GM10266 (cell line): ENCODE measurements around the gene COL7A1.
"Not testable (repeated sequence)": the region's sequence is repeated elsewhere in the genome, so short reads cannot be mapped to it uniquely, and the experiment has no call there.

Source experiments
- DNase-seq: peaks from one replicate; pipeline ENCODE4 v3.0.0; 2012; ENCODE audit errors: extremely low spot score
- TF ChIP-seq, protein P1 (sequence below): IDR thresholded peaks from 2 replicates; pipeline ENCODE4 v1.5.1; 2012; ENCODE audit warnings: mild to moderate bottlenecking, low read depth; ENCODE audit not compliant: control insufficient read depth, insufficient read depth; ENCODE audit errors: missing control alignments

COL7A1 gene

DNA sequence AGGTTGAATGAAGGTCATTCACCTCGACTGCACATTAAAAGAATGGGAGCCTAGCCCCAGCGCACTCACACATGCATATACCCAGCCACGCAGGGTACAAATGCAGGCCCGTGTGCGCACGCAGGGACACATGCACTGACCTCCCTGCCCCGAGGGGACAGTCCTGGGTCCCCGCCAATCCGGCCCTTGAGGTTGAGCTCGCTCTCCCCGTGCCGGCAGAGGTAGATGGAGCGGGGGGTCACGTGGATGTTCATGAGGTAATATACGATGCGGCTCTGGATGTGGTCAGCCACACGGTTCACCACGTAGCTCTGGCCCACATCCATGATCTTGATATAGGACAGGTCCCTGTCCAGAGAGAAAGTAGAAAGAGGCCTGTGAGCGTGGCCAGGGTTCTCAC, 59.0 kb downstream of the COL7A1 start:
- TF ChIP-seq, protein P1, sequence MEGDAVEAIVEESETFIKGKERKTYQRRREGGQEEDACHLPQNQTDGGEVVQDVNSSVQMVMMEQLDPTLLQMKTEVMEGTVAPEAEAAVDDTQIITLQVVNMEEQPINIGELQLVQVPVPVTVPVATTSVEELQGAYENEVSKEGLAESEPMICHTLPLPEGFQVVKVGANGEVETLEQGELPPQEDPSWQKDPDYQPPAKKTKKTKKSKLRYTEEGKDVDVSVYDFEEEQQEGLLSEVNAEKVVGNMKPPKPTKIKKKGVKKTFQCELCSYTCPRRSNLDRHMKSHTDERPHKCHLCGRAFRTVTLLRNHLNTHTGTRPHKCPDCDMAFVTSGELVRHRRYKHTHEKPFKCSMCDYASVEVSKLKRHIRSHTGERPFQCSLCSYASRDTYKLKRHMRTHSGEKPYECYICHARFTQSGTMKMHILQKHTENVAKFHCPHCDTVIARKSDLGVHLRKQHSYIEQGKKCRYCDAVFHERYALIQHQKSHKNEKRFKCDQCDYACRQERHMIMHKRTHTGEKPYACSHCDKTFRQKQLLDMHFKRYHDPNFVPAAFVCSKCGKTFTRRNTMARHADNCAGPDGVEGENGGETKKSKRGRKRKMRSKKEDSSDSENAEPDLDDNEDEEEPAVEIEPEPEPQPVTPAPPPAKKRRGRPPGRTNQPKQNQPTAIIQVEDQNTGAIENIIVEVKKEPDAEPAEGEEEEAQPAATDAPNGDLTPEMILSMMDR = no peak
- no peak for DNase-seq

DNA sequence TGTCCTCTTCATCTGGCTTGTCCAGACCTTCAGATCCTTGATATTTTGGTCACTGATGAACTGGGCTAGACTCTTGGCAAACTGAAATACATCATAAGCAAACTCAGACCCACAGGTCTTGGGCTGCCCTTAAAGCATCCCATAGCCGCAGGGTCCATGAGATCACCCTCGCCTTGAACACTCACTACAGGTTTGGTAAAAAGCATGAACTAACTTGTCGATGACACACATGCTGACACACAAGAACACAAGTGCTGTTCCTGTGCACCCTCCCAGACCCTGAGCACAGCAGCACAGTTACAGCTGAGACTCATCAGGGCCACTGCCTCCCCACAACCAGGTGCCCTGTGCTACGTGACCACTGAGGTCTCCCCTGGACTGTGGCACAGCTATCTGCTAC, 59.6 kb downstream of the COL7A1 start:
- no peak for DNase-seq
- TF ChIP-seq, protein P1 = no peak

DNA sequence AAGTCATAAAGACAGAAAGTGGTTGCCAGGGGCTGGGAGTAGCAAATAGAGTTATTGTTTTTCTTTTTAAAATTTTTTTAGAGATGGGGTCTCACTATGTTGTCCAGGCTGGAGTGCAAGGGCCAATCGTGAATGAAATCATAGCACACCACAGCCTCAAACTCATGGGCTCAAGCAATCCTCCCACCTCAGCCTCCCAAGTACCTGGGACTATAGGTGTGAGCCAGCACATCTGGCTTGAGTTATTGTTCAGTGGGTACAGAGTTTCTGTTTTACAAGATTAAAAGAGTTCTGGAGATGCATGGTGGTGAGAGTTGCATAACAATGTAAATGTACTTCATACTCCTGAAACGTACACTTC, 62.2 kb downstream of the COL7A1 start:
- DNase-seq = no peak
- TF ChIP-seq, protein P1 = no peak

DNA sequence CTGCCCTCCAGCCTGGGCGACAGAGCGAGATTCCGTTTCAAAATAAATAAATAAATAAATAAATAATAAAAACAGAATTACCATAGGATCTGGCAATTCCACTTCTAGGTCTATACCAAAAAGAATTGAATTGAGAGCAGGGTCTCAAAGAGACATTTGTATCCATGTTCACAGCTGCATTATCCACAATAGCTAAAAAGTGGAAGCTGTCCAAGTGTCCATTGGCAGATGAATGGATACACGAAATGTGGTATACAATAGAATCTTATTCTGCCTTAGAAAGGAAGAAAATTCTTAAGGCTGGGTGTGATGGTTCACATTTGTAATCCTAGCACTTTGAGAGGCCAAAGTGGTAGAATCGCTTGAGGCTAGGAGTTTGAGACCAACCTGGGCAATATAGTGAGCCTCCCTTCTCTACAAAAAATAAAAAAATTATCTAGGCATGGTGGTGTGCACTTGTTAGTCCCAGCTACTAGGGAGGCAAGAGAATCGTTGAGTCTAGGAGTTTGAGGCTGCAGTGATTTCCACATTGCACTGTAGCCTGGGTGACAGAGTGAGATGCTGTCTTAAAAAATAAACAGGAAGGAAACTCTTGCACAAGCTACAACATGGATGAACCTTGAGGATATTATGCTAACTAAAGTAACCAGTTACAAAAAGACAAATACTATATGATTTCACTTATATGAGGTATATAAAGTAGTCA, 62.7 kb downstream of the COL7A1 start:
- DNase-seq = no peak
- TF ChIP-seq, protein P1 = no peak

DNA sequence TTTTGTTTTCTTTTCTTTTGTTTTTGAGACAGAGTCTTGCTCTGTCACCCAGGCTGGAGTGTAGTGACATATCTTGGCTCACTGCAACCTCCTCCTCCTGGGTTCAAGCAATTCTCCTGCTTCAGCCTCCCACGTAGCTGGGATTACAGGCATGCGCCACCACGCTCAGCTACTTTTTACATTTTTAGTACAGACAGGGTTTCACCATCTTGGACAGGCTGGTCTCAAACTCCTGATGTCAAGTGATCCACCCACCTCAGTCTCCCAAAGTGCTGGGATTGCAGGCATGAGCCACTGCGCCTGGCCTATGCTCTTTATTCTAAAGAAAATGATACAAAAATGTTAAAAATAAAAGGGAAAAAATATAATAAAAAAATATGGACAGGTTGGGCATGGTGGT, 64.4 kb downstream of the COL7A1 start:
- not testable (repeated sequence) for DNase-seq

DNA sequence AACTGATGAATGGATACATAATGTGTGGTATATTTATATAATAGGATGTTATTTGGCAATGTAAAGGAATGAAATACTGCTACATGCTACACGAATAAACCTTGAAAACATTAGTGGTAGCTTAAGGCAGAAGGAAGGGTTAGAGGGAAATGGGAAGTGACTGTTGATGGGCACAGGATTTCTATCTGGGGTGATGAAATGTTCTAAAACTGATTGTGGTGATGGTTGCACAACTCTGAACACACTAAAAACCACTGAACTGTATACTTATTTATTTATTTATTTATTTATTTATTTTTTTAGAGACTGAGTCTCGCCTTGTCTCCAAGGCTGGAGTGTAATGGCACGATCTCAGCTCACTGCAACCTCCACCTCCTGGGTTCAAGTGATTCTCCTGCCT, 66.4 kb downstream of the COL7A1 start:
- no peak for DNase-seq
- TF ChIP-seq, protein P1 = no peak

DNA sequence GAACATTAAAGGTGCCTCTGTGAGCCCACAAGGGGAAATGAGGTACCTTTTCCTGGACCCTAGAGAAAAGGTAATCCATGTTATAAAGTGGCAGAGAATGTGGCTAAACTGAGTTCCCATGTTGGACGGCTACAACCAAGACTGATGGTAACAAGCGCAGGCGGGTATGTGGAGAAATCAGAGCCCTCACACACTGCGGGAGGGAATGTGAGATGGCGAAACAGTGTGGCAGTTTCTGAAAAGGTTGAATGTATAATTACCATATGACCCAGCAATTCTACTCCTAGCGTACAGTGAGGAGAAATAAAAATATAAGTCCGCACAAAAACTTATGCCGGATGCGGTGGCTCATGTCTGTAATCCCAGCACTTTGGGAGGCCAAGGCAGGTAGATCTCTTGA, 67.1 kb downstream of the COL7A1 start:
- TF ChIP-seq, protein P1 = no peak
- no peak for DNase-seq

DNA sequence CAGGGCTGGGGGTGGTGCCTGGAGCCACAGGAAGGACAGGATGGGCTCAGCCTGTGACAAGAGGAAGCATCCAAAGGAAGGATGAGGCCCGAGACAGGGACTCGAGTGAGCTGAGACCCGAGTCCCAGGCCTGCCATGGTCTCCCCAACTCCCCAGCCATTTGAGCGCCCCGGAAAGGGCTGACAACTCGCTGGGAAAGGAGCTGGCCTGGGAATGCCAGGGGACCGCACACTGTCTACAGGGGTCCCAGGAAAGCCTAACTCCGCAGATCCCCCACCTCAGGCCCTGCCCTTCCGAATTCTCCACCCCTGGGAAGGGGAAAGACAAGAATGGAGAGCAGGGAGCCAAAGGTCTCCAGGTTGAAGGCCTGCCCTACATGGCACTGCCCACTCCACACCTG, 70.2 kb downstream of the COL7A1 start:
- DNase-seq = no peak
- TF ChIP-seq, protein P1 = no peak
